Sigmoid colon (tissue), 4 donors: ENCODE results near the gene DHH.

Experiments
- EP300 ChIP-seq, 4 donors: sonication (generic); formaldehyde crosslinking; IDR thresholded peaks; one replicate each; pipeline ENCODE4 v1.6.1; 2017; ENCODE audit warnings: antibody characterized with exemption in 4 of 4
- POLR2A ChIP-seq, 2 donors: fragments of 450-650 bp; IDR thresholded peaks; one replicate each; pipeline ENCODE4 v1.6.1; 2016; ENCODE audit warnings: antibody characterized with exemption in 2 of 2, mild to moderate bottlenecking in 2 of 2, moderate library complexity in 2 of 2
- POLR2AphosphoS5 ChIP-seq, 4 donors: sonication (generic); formaldehyde crosslinking; IDR thresholded peaks; one replicate each; pipeline ENCODE4 v1.6.1; 2017; ENCODE audit warnings: antibody characterized with exemption in 4 of 4
- TF ChIP-seq, protein P1 (sequence below), 4 experiments: fragments of 450-650 bp in 3 of 4; fragments of 200-600 bp in 1 of 4; IDR thresholded peaks; one replicate each; pipeline ENCODE4 v1.5.1; 2016 to 2019; ENCODE audit warnings: antibody characterized with exemption in 4 of 4, mild to moderate bottlenecking in 3 of 4, moderate library complexity in 2 of 4

GRCh38 chr12:49131051-49131893 is 36.7 kb upstream of the DHH start, which contains the start of gene TUBA1B:
- TF ChIP-seq POLR2A (IDR thresholded peaks at IDR 0.05) (peak; percentile 73 to 84), POLR2AphosphoS5 (IDR thresholded peaks at IDR 0.05) (peak; percentile 95 to 99 (median 98)), EP300 (IDR thresholded peaks at IDR 0.05) (no peak)
- TF ChIP-seq, protein P1, sequence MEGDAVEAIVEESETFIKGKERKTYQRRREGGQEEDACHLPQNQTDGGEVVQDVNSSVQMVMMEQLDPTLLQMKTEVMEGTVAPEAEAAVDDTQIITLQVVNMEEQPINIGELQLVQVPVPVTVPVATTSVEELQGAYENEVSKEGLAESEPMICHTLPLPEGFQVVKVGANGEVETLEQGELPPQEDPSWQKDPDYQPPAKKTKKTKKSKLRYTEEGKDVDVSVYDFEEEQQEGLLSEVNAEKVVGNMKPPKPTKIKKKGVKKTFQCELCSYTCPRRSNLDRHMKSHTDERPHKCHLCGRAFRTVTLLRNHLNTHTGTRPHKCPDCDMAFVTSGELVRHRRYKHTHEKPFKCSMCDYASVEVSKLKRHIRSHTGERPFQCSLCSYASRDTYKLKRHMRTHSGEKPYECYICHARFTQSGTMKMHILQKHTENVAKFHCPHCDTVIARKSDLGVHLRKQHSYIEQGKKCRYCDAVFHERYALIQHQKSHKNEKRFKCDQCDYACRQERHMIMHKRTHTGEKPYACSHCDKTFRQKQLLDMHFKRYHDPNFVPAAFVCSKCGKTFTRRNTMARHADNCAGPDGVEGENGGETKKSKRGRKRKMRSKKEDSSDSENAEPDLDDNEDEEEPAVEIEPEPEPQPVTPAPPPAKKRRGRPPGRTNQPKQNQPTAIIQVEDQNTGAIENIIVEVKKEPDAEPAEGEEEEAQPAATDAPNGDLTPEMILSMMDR (IDR thresholded peaks at IDR 0.05) = no peak
